H9 (cell line): ENCODE results near the gene XPNPEP2. TPM values are rescaled to one million over a fixed set of nuclear protein-coding genes. Genes with fewer than 3 reads are reported as not detected.

Experiments
- DNase-seq: peaks from one replicate; pipeline ENCODE4 v3.0.0-alpha.2; 2017
- H2AFZ ChIP-seq: one replicate; pipeline ENCODE4 v1.6.1; 2013; ENCODE audit warnings: mild to moderate bottlenecking, low read length, control low read depth, moderate library complexity
- H2AK5ac ChIP-seq: 2 replicates; pipeline ENCODE4 v1.6.1; 2013; ENCODE audit warnings: low read length, control low read depth, mixed read lengths; ENCODE audit not compliant: insufficient read length
- H2BK120ac ChIP-seq: one replicate; pipeline ENCODE4 v1.6.1; 2013; ENCODE audit warnings: low read depth, mild to moderate bottlenecking, low read length, control low read depth, inconsistent platforms; ENCODE audit not compliant: poor library complexity, severe bottlenecking
- H2BK12ac ChIP-seq: 2 replicates; pipeline ENCODE4 v1.6.1; 2013; ENCODE audit warnings: low read length, control low read depth, mixed read lengths, low read depth; ENCODE audit not compliant: insufficient read length
- H2BK15ac ChIP-seq: 2 replicates; pipeline ENCODE4 v1.6.1; 2013; ENCODE audit warnings: low read depth, low read length, control low read depth
- H2BK20ac ChIP-seq: one replicate; pipeline ENCODE4 v1.6.1; 2013; ENCODE audit warnings: low read depth, mild to moderate bottlenecking, low read length, control low read depth, inconsistent platforms; ENCODE audit not compliant: poor library complexity, severe bottlenecking
- H2BK5ac ChIP-seq: 2 replicates; pipeline ENCODE4 v1.6.1; 2013; ENCODE audit warnings: low read length, control low read depth, mixed read lengths; ENCODE audit not compliant: insufficient read length
- H3K14ac ChIP-seq: 2 replicates; pipeline ENCODE4 v1.6.1; 2013; ENCODE audit warnings: low read length, control low read depth; ENCODE audit not compliant: insufficient read depth
- H3K18ac ChIP-seq: 2 replicates; pipeline ENCODE4 v1.6.1; 2013; ENCODE audit warnings: low read depth, mild to moderate bottlenecking, mixed read lengths, low read length, control low read depth; ENCODE audit not compliant: insufficient read length
- H3K23ac ChIP-seq: 2 replicates; pipeline ENCODE4 v1.6.1; 2013; ENCODE audit warnings: low read length, control low read depth, mixed read lengths, low read depth; ENCODE audit not compliant: insufficient read length
- H3K23me2 ChIP-seq: 2 replicates; pipeline ENCODE4 v1.6.1; 2013; ENCODE audit warnings: low read depth, mild to moderate bottlenecking, mixed read lengths, low read length, control low read depth; ENCODE audit not compliant: insufficient read length, poor library complexity, severe bottlenecking
- H3K27ac ChIP-seq: 2 replicates; pipeline ENCODE4 v1.5.1; 2013; ENCODE audit warnings: low read length, control low read depth, mixed read lengths, low read depth; ENCODE audit not compliant: insufficient read length
- H3K27me3 ChIP-seq: 2 replicates; pipeline ENCODE4 v1.6.1; 2013; ENCODE audit warnings: low read length, control low read depth, inconsistent platforms; ENCODE audit not compliant: insufficient read depth
- H3K4ac ChIP-seq: 2 replicates; pipeline ENCODE4 v1.6.1; 2013; ENCODE audit warnings: low read depth, mild to moderate bottlenecking, control low read depth, inconsistent platforms, low read length, moderate library complexity
- H3K4me1 ChIP-seq: 2 replicates; pipeline ENCODE4 v1.6.1; 2013; ENCODE audit warnings: low read length, control low read depth, inconsistent platforms; ENCODE audit not compliant: insufficient read depth
- H3K4me2 ChIP-seq: 2 replicates; pipeline ENCODE4 v1.6.1; 2013; ENCODE audit warnings: low read length, control low read depth, mixed read lengths; ENCODE audit not compliant: insufficient read length, insufficient read depth
- H3K56ac ChIP-seq: 2 replicates; pipeline ENCODE4 v1.6.1; 2013; ENCODE audit warnings: low read depth, mild to moderate bottlenecking, mixed read lengths, low read length, control low read depth; ENCODE audit not compliant: insufficient read length
- H3K79me1 ChIP-seq: 2 replicates; pipeline ENCODE4 v1.6.1; 2013; ENCODE audit warnings: low read depth, mild to moderate bottlenecking, moderate library complexity, low read length, control low read depth, inconsistent platforms; ENCODE audit not compliant: insufficient read depth, poor library complexity, severe bottlenecking
- H3K79me2 ChIP-seq: 2 replicates; pipeline ENCODE4 v1.6.1; 2013; ENCODE audit warnings: low read length, control low read depth, inconsistent platforms; ENCODE audit not compliant: insufficient read depth
- H3K9ac ChIP-seq: 2 replicates; pipeline ENCODE4 v1.6.1; 2013; ENCODE audit warnings: low read length, control low read depth, mixed read lengths; ENCODE audit not compliant: insufficient read length; ENCODE audit errors: extremely low read depth
- H3K9me3 ChIP-seq: one replicate; pipeline ENCODE4 v1.6.1; 2013; ENCODE audit warnings: low read depth, low read length, inconsistent platforms; ENCODE audit not compliant: control insufficient read depth
- H3T11ph ChIP-seq: one replicate; pipeline ENCODE4 v1.6.1; 2013; ENCODE audit warnings: mild to moderate bottlenecking, low read length, control low read depth, inconsistent platforms
- H4K20me1 ChIP-seq: one replicate; pipeline ENCODE4 v1.6.1; 2013; ENCODE audit not compliant: control insufficient read depth, insufficient read length, insufficient read depth
- H4K5ac ChIP-seq: 2 replicates; pipeline ENCODE4 v1.6.1; 2013; ENCODE audit warnings: low read depth, mild to moderate bottlenecking, mixed read lengths, low read length, control low read depth; ENCODE audit not compliant: insufficient read length
- H4K8ac ChIP-seq: replicated peaks from 2 replicates; pipeline ENCODE4 v1.6.1; 2013; ENCODE audit warnings: low read length, control low read depth, mixed read lengths, low read depth; ENCODE audit not compliant: insufficient read length
- H4K91ac ChIP-seq: 2 replicates; pipeline ENCODE4 v1.6.1; 2013; ENCODE audit warnings: low read depth, mild to moderate bottlenecking, moderate library complexity, mixed read lengths, low read length, control low read depth; ENCODE audit not compliant: insufficient read length
- H3K27ac Mint-ChIP-seq, 3 experiments: 2 replicates in 2 of 3; 3 replicates in 1 of 3; pipeline ENCODE4 v1.8.0; 2020 to 2021; ENCODE audit warnings: mixed read lengths in 3 of 3, mild to moderate bottlenecking in 1 of 3, moderate library complexity in 1 of 3
- H3K27me3 Mint-ChIP-seq: 2 replicates; pipeline ENCODE4 v1.8.0; 2021; ENCODE audit warnings: low read depth, mild to moderate bottlenecking, moderate library complexity, mixed read lengths
- H3K36me3 Mint-ChIP-seq, 3 experiments: 2 replicates in 2 of 3; 3 replicates in 1 of 3; pipeline ENCODE4 v1.8.0; 2020 to 2021; ENCODE audit warnings: low read depth in 3 of 3, mixed read lengths in 3 of 3; ENCODE audit not compliant: insufficient read depth in 1 of 3
- H3K4me1 Mint-ChIP-seq, 2 experiments: 2 replicates each; pipeline ENCODE4 v1.8.0; 2020; ENCODE audit warnings: mixed read lengths in 2 of 2
- H3K4me3 Mint-ChIP-seq, 2 experiments: 2 replicates in 1 of 2; 3 replicates in 1 of 2; pipeline ENCODE4 v1.8.0; 2020 to 2021; ENCODE audit warnings: mild to moderate bottlenecking in 2 of 2, mixed read lengths in 2 of 2, moderate library complexity in 1 of 2
- H3K9me3 Mint-ChIP-seq, 2 experiments: 2 replicates in 1 of 2; 3 replicates in 1 of 2; pipeline ENCODE4 v1.8.0; 2020; ENCODE audit warnings: mild to moderate bottlenecking in 2 of 2, mixed read lengths in 2 of 2, moderate library complexity in 1 of 2
- CTCF ChIP-seq: fragments of 200-600 bp; sonication (generic); conservative IDR thresholded peaks from 3 replicates; pipeline ENCODE4 v1.8.0; 2021; ENCODE audit warnings: antibody characterized with exemption, mild to moderate bottlenecking
- WGBS: extraction: QIAGEN DNeasy Blood & Tissue Kit; methylation state at CpG from one replicate; pipeline ENCODE4 v1.1.7; 2013; ENCODE audit warnings: missing lambda C conversion rate, low lambda C conversion rate, mixed read lengths; ENCODE audit not compliant: insufficient read length; ENCODE audit errors: extremely low coverage; 5-methylcytosine and 5-hydroxymethylcytosine counted together
- total RNA-seq: library from RNA; stranded (reverse); gene quantifications from 2 replicates; pipeline ENCODE4 v1.2.1, GENCODE V29; 2021

Gene XPNPEP2
- total RNA-seq, 1 experiment from 2014 or later, result 0.11 TPM

GRCh38 chrX:129777218-129778030 is 38.6 kb downstream of the XPNPEP2 start:
- no peaks in the 10 kb centered on the region for H4K20me1 ChIP-seq
- no peak overlapping the region for H3K4me2 ChIP-seq
- no peaks in the 10 kb centered on the region for H3K79me1 ChIP-seq
- no peaks in the 10 kb centered on the region; the same call in 1 of the 2 replicates for H3K4me1 ChIP-seq
- no peak overlapping the region for H3K9ac ChIP-seq
- no peak overlapping the region for H2AK5ac ChIP-seq
- H3K9me3 Mint-ChIP-seq, result peaks cover 0 to 49% of the 10 kb centered on the region in 2 experiments; a peak in 2 of 5 replicates
- no CpG with 5 or more reads among the region's 30 CpGs for WGBS
- H2BK5ac ChIP-seq, result no peak overlapping the region
- no peak overlapping the region for H3K4me3 Mint-ChIP-seq
- H4K91ac ChIP-seq, result no peak overlapping the region
- DNase-seq, result no peak
- no peak overlapping the region for H2AFZ ChIP-seq
- H3K36me3 Mint-ChIP-seq, result no peaks in the 10 kb centered on the region; a peak in 1 of 7 replicates
- no peaks in the 10 kb centered on the region for H3K9me3 ChIP-seq
- H3K18ac ChIP-seq, result no peak overlapping the region
- peaks cover 10 to 15% of the 10 kb centered on the region in 2 experiments for H3K4me1 Mint-ChIP-seq
- H2BK20ac ChIP-seq, result no peak overlapping the region
- no peaks in the 10 kb centered on the region for H3K79me2 ChIP-seq
- no peak overlapping the region for H2BK12ac ChIP-seq
- 0 out of 7 replicates have a peak overlapping the region, but pooled peaks of 1 of the 3 experiments have one; percentile 18 for H3K27ac Mint-ChIP-seq
- no peak overlapping the region for H3T11ph ChIP-seq
- H4K5ac ChIP-seq, result no peak overlapping the region
- no peak overlapping the region for H2BK15ac ChIP-seq
- no peaks in the 10 kb centered on the region for H3K27me3 ChIP-seq
- H3K23ac ChIP-seq, result no peak overlapping the region
- no peak for TF ChIP-seq CTCF
- no peak overlapping the region for H2BK120ac ChIP-seq
- no peak overlapping the region for H3K4ac ChIP-seq
- H3K23me2 ChIP-seq, result no peaks in the 10 kb centered on the region
- no peak overlapping the region for H3K27ac ChIP-seq
- H4K8ac ChIP-seq, result no peak overlapping the region
- H3K56ac ChIP-seq, result no peak overlapping the region
- no peak overlapping the region for H3K14ac ChIP-seq
- peaks cover 7% of the 10 kb centered on the region for H3K27me3 Mint-ChIP-seq
